ENCODE measurements around the gene PMEPA1.

The PMEPA1 gene

GRCh38 chr20:57691699-57692098 lies 18.1 kb downstream of the PMEPA1 start:
- no peak for DNase-seq

- no peak for DNase-seq
Observed at GRCh38 chr20:57690525-57690924, 19.3 kb downstream of the PMEPA1 start.

DNA sequence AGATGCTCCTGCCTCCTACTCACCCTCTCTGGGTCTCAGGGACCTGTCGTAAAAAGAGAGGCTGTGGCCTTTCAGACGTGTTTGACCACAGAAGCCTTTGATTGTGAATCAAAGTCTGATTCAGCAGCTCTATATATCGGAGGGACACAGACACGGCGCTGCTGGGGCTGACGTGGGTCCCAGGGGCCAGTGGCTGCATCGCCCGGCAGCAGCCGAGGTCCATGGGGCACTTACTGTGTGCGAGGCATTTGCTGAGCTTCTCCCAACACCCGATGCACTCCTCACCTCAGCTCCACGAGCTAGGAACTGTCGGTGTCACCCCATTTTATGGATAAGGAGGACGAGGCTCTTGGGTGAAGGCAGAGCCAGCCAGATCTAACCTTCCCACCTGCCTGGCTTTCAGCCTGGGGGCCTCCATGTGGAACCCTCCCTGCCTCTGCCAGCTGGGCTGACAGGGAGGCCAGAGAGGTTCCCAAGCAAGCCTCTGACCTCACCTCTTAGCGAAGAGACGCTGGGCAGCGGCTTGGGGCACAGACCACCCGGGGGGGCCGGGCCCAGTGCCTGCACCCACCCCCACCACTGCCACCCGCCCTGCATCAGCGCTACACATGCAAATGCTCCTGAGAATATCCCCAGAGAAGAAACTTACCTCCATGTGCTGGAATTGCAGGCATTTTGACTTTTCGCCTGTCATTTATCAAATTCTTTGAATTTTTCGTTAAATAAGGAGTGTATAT lies 19.9 kb downstream of the PMEPA1 start:
- no peak for DNase-seq

GRCh38 chr20:57688864-57689263 lies 21.0 kb downstream of the PMEPA1 start:
- no peak for DNase-seq

- DNase-seq: no peak
Observed at GRCh38 chr20:57688295-57688694, 21.5 kb downstream of the PMEPA1 start.

DNA sequence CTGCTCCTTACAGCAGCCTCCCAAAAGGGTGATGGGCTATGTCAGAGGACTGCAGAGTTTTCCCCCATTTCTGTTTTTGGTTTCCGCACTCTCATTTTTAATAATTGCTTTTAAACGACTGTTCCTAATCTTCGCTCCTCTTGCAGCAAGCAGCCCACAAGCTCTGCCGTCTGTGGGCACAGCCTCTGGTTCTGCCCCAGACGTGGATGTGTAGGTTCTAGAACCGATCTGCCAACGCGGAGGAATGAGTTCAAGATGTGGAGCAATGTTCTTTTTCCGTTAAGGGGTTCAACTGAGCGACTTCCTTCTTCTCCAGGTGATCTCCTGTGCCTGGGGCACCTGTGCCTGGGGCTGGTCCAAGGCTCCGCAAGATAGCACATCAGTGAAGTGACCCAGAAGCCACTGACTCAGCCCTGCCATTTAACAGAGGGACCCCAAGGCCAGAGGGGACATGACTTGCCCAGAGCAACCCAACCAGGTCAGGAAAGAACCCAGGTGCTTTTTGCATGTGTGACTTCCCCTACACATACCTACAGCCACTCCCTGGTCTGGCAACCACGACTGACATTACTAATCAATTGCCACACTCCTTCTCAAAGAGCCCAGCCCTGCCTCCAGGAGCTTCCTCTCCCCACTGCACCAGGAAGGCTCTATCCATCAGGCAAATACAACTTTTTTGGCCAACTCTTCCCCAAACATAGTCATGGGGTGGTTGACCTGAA lies 22.7 kb downstream of the PMEPA1 start:
- DNase-seq: no peak

GRCh38 chr20:57685146-57685758 lies 24.6 kb downstream of the PMEPA1 start:
- DNase-seq: no peak

- DNase-seq: no peak
Observed at GRCh38 chr20:57684808-57685140, 25.0 kb downstream of the PMEPA1 start.

DNA sequence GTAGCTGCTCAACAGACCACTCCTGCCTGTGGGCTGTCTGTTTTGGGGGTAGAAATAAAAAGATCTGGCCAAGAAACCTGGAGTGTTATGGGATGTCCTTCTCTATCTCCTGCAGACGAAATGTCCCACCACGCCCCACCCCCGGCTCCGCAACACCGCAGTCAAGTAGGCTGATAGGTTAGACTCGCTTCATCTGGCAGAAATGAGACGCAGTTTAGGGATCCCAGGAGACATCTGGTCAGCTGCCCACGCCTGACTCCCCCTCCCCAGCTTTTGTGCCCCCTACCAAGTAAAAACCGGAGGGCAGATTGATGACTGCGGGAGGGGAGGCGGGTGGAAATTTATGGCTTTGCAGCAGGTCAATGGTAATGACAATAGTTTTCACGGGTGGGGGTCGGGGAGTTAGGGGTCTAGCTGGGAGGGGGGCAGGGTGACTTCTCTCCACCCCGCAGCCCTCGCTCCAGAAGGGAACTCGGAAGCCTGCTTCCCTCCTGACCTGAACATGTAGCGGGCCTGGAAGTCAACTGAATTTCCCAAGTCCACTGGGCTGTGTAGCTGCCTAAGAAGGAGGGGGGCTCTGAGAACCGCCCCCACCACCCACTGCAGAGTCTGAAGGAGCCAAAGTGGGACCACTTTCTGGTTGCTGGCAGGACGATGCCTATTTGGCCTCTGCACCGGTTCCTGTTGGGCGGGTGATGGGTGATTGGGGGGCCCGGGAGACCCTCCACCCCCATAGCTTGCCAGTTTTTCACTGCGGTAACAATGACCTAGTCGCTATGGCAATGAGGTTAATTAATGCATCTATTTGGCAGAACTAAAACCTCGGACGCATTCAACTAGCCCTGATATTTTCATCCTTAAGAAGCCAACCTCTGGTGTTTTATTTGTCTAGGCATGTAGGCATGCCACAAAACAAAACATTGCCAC lies 25.7 kb downstream of the PMEPA1 start:
- DNase-seq: no peak

GRCh38 chr20:57683287-57683686 lies 26.5 kb downstream of the PMEPA1 start:
- DNase-seq: no peak

DNA sequence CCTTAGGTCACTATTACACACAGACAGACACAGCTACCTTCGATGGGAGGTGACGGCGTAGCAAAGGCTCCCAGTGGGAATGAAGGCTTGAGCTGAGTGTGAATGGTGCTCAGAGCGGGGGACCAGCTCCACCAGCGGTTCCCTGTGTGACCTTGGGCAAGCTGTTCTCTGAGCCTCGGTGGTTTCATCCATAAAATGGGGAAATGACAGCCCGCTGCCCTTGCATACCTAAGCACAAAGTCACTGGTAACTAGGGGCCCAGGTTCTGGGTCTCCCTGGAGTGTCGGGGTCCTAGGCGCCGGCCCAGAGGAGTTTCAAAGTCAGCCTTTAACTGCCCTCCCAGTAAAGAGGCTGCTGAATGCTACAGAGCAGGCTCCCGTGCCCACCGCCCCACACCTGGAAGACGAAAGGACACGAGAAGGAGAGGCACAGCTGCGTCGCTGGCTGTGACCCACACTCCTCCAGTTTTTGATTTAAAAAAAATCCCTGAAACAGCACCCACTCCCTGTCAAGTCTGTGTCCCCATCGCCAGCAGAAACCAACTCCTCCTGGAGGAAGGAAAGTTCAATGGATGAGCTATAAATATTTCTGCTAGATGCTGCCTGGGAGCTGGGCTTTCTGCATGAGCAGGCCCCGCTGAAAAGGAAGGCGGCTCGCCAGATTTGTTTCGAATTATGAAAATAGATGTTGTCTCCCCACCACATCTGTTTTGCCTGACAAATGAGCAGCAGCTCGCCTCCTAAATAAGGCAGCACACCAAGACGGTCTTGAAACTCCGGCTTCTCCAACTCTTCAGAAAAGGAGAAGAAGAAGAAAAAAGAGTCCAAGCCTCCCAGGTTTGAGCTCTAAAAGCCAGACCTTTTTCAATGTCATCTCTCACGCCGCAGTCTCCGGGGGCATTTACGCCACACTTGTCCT lies 27.4 kb downstream of the PMEPA1 start:
- peak; percentile 67 for DNase-seq

GRCh38 chr20:57680934-57681914 lies 28.6 kb downstream of the PMEPA1 start:
- peak; percentile 74 for DNase-seq

DNA sequence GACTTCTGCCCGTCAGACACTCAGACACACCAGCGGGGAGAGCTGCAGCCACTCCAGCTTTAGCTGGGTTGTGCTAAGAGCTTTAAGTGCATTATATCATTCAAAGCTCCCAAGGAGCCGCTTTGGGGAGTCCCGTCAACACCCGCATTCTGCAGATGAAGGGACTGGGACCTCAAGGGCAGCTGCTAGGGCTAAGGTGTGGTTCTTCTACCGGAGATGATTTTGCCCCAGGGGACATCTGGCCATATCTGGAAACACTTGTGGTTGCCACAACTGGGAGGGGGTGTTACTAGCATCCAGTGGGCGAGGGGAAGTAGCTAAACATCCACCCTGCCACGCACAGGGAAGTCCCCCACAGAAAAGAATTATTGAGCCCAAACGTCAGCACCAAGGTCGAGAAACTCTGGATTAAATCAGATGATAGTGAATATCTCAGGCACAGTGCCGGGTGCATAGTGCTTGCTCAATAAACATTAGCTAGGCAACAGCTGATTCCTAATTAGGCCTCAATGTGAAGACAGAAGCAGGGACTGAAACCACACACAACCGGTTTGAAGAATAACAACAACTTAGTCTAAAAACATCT lies 29.6 kb downstream of the PMEPA1 start:
- peak; percentile 84 for DNase-seq

DNA sequence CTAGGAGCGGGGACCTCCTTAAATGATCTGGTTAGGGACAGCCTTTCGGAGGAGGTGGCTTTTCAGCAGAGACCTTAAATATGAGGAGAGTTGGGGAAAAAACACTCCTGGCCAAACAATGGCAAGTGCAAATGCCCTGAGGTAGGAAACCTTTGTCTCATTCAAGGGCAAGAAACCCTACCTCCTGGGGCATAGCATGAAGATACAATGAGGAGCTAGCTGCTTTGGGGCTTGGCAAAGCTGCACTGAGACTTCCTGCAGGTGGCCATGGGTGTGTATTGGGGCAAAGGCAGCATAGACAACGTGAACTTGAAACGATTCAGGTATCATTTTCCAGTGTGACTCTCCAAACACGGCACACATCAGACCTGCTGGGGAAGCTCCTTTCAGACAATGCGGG lies 30.7 kb downstream of the PMEPA1 start:
- DNase-seq: peak; percentile 60

- peak; percentile 80 for DNase-seq
Observed at GRCh38 chr20:57678340-57678739, 31.5 kb downstream of the PMEPA1 start.

- DNase-seq: no peak
Observed at GRCh38 chr20:57677584-57677982, 32.2 kb downstream of the PMEPA1 start.

- no peak for DNase-seq
Observed at GRCh38 chr20:57676589-57677583, 32.9 kb downstream of the PMEPA1 start.

- DNase-seq: no peak
Observed at GRCh38 chr20:57675773-57676172, 34.0 kb downstream of the PMEPA1 start.
